H1 (cell line): ENCODE results near the gene USP53. TPM values are rescaled to one million over a fixed set of nuclear protein-coding genes. Genes with fewer than 3 reads are reported as not detected.

Experiments
- CTCF ChIA-PET: fragments of 300-600 bp; sonication (Branson Sonifier 250); formaldehyde crosslinking; loops from one replicate; lab custom pipeline; 2021; ENCODE audit not compliant: partially characterized antibody; lab: Charles Lee
- POLR2A ChIA-PET: fragments of 300-600 bp; sonication (Branson Sonifier 250); formaldehyde crosslinking; loops from one replicate; lab custom pipeline; 2021; ENCODE audit warnings: inconsistent platforms; ENCODE audit not compliant: partially characterized antibody; lab: Charles Lee
- DNase-seq, 2 experiments: peaks; one replicate each; pipeline versions ENCODE4 v3.0.0 to v3.0.0-alpha.2; 2010 to 2022; ENCODE audit warnings: low spot score in 2 of 2, low read depth in 1 of 2, mixed read lengths in 1 of 2
- FAIRE-seq: peaks from 2 replicates; lab custom pipeline; 2011; peaks lifted over from hg19 to GRCh38; lab: Jason Lieb, UNC
- H2AFZ ChIP-seq: 2 replicates; pipeline ENCODE4 v1.8.1; 2012; ENCODE audit warnings: low read length, inconsistent platforms
- H2AK5ac ChIP-seq: 2 replicates; pipeline ENCODE4 v1.6.1; 2013; ENCODE audit warnings: low read depth, low read length
- H2BK120ac ChIP-seq: replicated peaks from 2 replicates; pipeline ENCODE3; 2013; ENCODE audit warnings: low read depth, low read length, inconsistent platforms
- H2BK12ac ChIP-seq: 2 replicates; pipeline ENCODE4 v1.6.1; 2013; ENCODE audit warnings: low read depth, low read length
- H2BK15ac ChIP-seq: 2 replicates; pipeline ENCODE4 v1.6.1; 2013; ENCODE audit warnings: low read length
- H2BK20ac ChIP-seq: 2 replicates; pipeline ENCODE4 v1.6.1; 2013; ENCODE audit warnings: low read length
- H2BK5ac ChIP-seq: 2 replicates; pipeline ENCODE4 v1.6.1; 2013; ENCODE audit warnings: low read depth, low read length
- H3K14ac ChIP-seq: 2 replicates; pipeline ENCODE4 v1.6.1; 2013; ENCODE audit warnings: inconsistent platforms; ENCODE audit not compliant: insufficient read length
- H3K18ac ChIP-seq: 2 replicates; pipeline ENCODE4 v1.6.1; 2013; ENCODE audit warnings: low read length; ENCODE audit errors: extremely low read depth
- H3K23ac ChIP-seq: 2 replicates; pipeline ENCODE4 v1.6.1; 2013; ENCODE audit warnings: inconsistent platforms; ENCODE audit not compliant: insufficient read length
- H3K23me2 ChIP-seq: 2 replicates; pipeline ENCODE4 v1.6.1; 2013; ENCODE audit warnings: low read depth, low read length
- H3K27ac ChIP-seq: 2 replicates; pipeline ENCODE4 v1.6.1; 2011; ENCODE audit warnings: low read depth, low read length, inconsistent platforms
- H3K27me3 ChIP-seq, 4 experiments: replicated peaks in 1 of 4; 1 replicate in 1 of 4; 2 replicates in 3 of 4; pipeline versions ENCODE4 v1.6.1 to v1.8.1; 2011 to 2013; ENCODE audit warnings: low read length in 3 of 4, mild to moderate bottlenecking in 3 of 4, inconsistent platforms in 2 of 4, mixed read lengths in 2 of 4, moderate library complexity in 1 of 4; ENCODE audit not compliant: control insufficient read depth in 3 of 4, insufficient read depth in 3 of 4; ENCODE audit errors: extremely low read depth in 1 of 4
- H3K36me3 ChIP-seq, 4 experiments: 2 replicates each; pipeline versions ENCODE4 v1.6.1 to v1.8.1; 2011 to 2013; ENCODE audit warnings: mild to moderate bottlenecking in 4 of 4, low read length in 3 of 4, moderate library complexity in 2 of 4, control low read depth in 1 of 4, inconsistent platforms in 1 of 4; ENCODE audit not compliant: insufficient read depth in 4 of 4, control insufficient read depth in 2 of 4
- H3K4ac ChIP-seq: replicated peaks from 2 replicates; pipeline ENCODE3; 2013; ENCODE audit warnings: low read length, low read depth, mixed read lengths, inconsistent platforms; ENCODE audit not compliant: insufficient read length
- H3K4me1 ChIP-seq, 4 experiments: replicated peaks in 1 of 4; 1 replicate in 1 of 4; 2 replicates in 3 of 4; pipeline versions ENCODE4 v1.6.1 to v1.8.1; 2011 to 2013; ENCODE audit warnings: low read length in 3 of 4, inconsistent platforms in 2 of 4, mixed read lengths in 1 of 4; ENCODE audit not compliant: insufficient read depth in 4 of 4, control insufficient read depth in 3 of 4
- H3K4me2 ChIP-seq, 2 experiments: 2 replicates each; pipeline versions ENCODE4 v1.6.1 to v1.8.1; 2011 to 2013; ENCODE audit warnings: low read depth in 2 of 2, low read length in 2 of 2, control low read depth in 1 of 2, inconsistent platforms in 1 of 2, mild to moderate bottlenecking in 1 of 2; ENCODE audit not compliant: insufficient read depth in 1 of 2
- H3K4me3 ChIP-seq, 4 experiments: fragments of 200-600, 300-600 bp in 1 of 4; sonication (generic), shearing (Covaris generic), sonication (Bioruptor Twin) in 1 of 4; 2 replicates each; pipeline versions ENCODE4 v1.5.1 to v1.8.1; 2011 to 2016; ENCODE audit warnings: low read length in 4 of 4, low read depth in 3 of 4, control low read depth in 2 of 4, inconsistent platforms in 2 of 4, mild to moderate bottlenecking in 2 of 4, mixed read lengths in 1 of 4, moderate library complexity in 1 of 4; ENCODE audit not compliant: insufficient read depth in 2 of 4; ENCODE audit errors: extremely low read depth in 1 of 4
- H3K56ac ChIP-seq: replicated peaks from 2 replicates; pipeline ENCODE3; 2013; ENCODE audit warnings: low read depth, mild to moderate bottlenecking, mixed read lengths, low read length, inconsistent platforms; ENCODE audit not compliant: insufficient read length
- H3K79me1 ChIP-seq: 2 replicates; pipeline ENCODE4 v1.6.1; 2013; ENCODE audit warnings: low read depth, low read length, control low read depth
- H3K79me2 ChIP-seq, 2 experiments: 2 replicates each; pipeline versions ENCODE4 v1.6.1 to v1.8.1; 2012 to 2013; ENCODE audit warnings: low read length in 2 of 2, mild to moderate bottlenecking in 2 of 2, inconsistent platforms in 1 of 2; ENCODE audit not compliant: insufficient read depth in 2 of 2, control insufficient read depth in 1 of 2
- H3K9ac ChIP-seq, 4 experiments: replicated peaks in 1 of 4; 1 replicate in 1 of 4; 2 replicates in 3 of 4; pipeline versions ENCODE4 v1.6.1 to v1.8.1; 2011 to 2013; ENCODE audit warnings: low read depth in 3 of 4, low read length in 3 of 4, control low read depth in 2 of 4, mild to moderate bottlenecking in 2 of 4, moderate library complexity in 2 of 4, inconsistent platforms in 1 of 4; ENCODE audit errors: extremely low read depth in 1 of 4
- H3K9me3 ChIP-seq, 2 experiments: 2 replicates each; pipeline versions ENCODE4 v1.6.1 to v1.8.1; 2012 to 2013; ENCODE audit warnings: mild to moderate bottlenecking in 2 of 2, moderate library complexity in 2 of 2, control low read depth in 1 of 2, inconsistent platforms in 1 of 2, low read depth in 1 of 2, low read length in 1 of 2, mixed read lengths in 1 of 2; ENCODE audit not compliant: insufficient read depth in 2 of 2
- H4K20me1 ChIP-seq, 2 experiments: replicated peaks in 1 of 2; 2 replicates each; pipeline versions ENCODE3 to v1.8.1; 2011 to 2013; ENCODE audit warnings: inconsistent platforms in 2 of 2, low read length in 2 of 2, mild to moderate bottlenecking in 1 of 2; ENCODE audit not compliant: insufficient read depth in 2 of 2, control insufficient read depth in 1 of 2
- H4K5ac ChIP-seq: 2 replicates; pipeline ENCODE4 v1.6.1; 2013; ENCODE audit warnings: low read length, low read depth, mixed read lengths, inconsistent platforms; ENCODE audit not compliant: insufficient read length
- H4K8ac ChIP-seq: 2 replicates; pipeline ENCODE4 v1.8.0; 2013; ENCODE audit warnings: mild to moderate bottlenecking, moderate library complexity, low read length, inconsistent platforms; ENCODE audit not compliant: insufficient read depth; ENCODE audit errors: extremely low read depth
- H4K91ac ChIP-seq: replicated peaks from 2 replicates; pipeline ENCODE3; 2013; ENCODE audit warnings: low read length, mixed read lengths, inconsistent platforms; ENCODE audit not compliant: insufficient read length
- BCL11A ChIP-seq, 2 experiments: IDR thresholded peaks; one replicate each; pipeline ENCODE4 v1.6.1; 2011; ENCODE audit warnings: low read depth in 2 of 2, low read length in 2 of 2, mild to moderate bottlenecking in 2 of 2
- CTBP2 ChIP-seq: IDR thresholded peaks from 2 replicates; pipeline ENCODE4 v1.7.0; 2011; ENCODE audit warnings: borderline replicate concordance, mild to moderate bottlenecking, moderate library complexity, mixed read lengths, low read length; ENCODE audit not compliant: insufficient read depth, insufficient read length
- EZH2 ChIP-seq: fragments of 200-600 bp; sonication (generic); IDR thresholded peaks from 2 replicates; pipeline ENCODE4 v1.7.1; 2012; ENCODE audit warnings: low read depth, mild to moderate bottlenecking, moderate library complexity, low read length, inconsistent platforms; ENCODE audit not compliant: severe bottlenecking
- JUND ChIP-seq: IDR thresholded peaks from 2 replicates; pipeline ENCODE4 v1.6.1; 2011; ENCODE audit warnings: mild to moderate bottlenecking, improper control_type of control experiment, low read length
- KDM1A ChIP-seq: fragments of 200-600, 300-600 bp; sonication (generic); IDR thresholded peaks from 2 replicates; pipeline ENCODE4 v1.7.1; 2016; ENCODE audit warnings: mild to moderate bottlenecking, low read length, borderline replicate concordance
- MAFK ChIP-seq: IDR thresholded peaks from 2 replicates; pipeline ENCODE4 v1.6.1; 2012; ENCODE audit warnings: low read depth, mild to moderate bottlenecking, improper control_type of control experiment, low read length
- PHF8 ChIP-seq: fragments of 200-600 bp; sonication (generic); conservative IDR thresholded peaks from 2 replicates; pipeline ENCODE4 v1.7.1; 2012; ENCODE audit warnings: low read depth, mild to moderate bottlenecking, inconsistent platforms, low read length, moderate library complexity
- POU5F1 ChIP-seq: IDR thresholded peaks from 2 replicates; pipeline ENCODE4 v1.6.1; 2011; ENCODE audit warnings: low read depth, mild to moderate bottlenecking, low read length, moderate library complexity
- RFX5 ChIP-seq: IDR thresholded peaks from 2 replicates; pipeline ENCODE4 v1.6.1; 2011; ENCODE audit warnings: low read depth, low read length, improper control_type of control experiment, borderline replicate concordance
- RNF2 ChIP-seq: fragments of 200-900, 300-1000 bp; sonication (generic); IDR thresholded peaks from 2 replicates; pipeline ENCODE4 v1.7.1; 2016; ENCODE audit warnings: borderline replicate concordance, low read depth, mild to moderate bottlenecking, antibody characterized with exemption, low read length; ENCODE audit not compliant: poor library complexity, severe bottlenecking; ENCODE audit errors: missing control alignments
- SAP30 ChIP-seq: fragments of 300-600 bp; sonication (generic); IDR thresholded peaks from 2 replicates; pipeline ENCODE4 v1.7.1; 2012; ENCODE audit warnings: low read length, moderate library complexity, mild to moderate bottlenecking, inconsistent platforms; ENCODE audit not compliant: insufficient read depth, insufficient replicate concordance
- TAF1 ChIP-seq: IDR thresholded peaks from 2 replicates; pipeline ENCODE4 v1.6.1; 2011; ENCODE audit warnings: mild to moderate bottlenecking, low read depth, low read length
- TBP ChIP-seq: IDR thresholded peaks from 2 replicates; pipeline ENCODE4 v1.6.1; 2011; ENCODE audit warnings: low read depth, low read length, improper control_type of control experiment
- ZNF274 ChIP-seq: IDR thresholded peaks from 2 replicates; pipeline ENCODE4 v1.7.0; 2012; ENCODE audit warnings: low read length, borderline replicate concordance; ENCODE audit errors: extremely low read depth
- WGBS, 2 experiments: shearing (Covaris generic) in 1 of 2; methylation state at CpG; one replicate each; pipeline versions ENCODE4 v1.1.6 to v1.1.7; 2013 to 2015; ENCODE audit warnings: low lambda C conversion rate in 2 of 2, mixed read lengths in 2 of 2, inconsistent platforms in 1 of 2, low coverage in 1 of 2, missing lambda C conversion rate in 1 of 2; ENCODE audit not compliant: insufficient replicate concordance in 2 of 2, insufficient coverage in 1 of 2, insufficient read length in 1 of 2; ENCODE audit errors: extremely low coverage in 1 of 2, missing lambda C conversion rate in 1 of 2; 5-methylcytosine and 5-hydroxymethylcytosine counted together
- polyA plus RNA-seq, 7 experiments: library from polyadenylated mRNA; depleted of rRNA in 3 of 7; stranded (reverse) in 5 of 7; unstranded in 2 of 7; fragments of >200 nt in 5 of 7; fragments of 200-250 nt in 2 of 7; gene quantifications; 1 replicate in 5 of 7; 2 replicates in 1 of 7; 4 replicates in 1 of 7; pipeline versions ENCODE4 v1.2.1 to v1.2.3, GENCODE V29; 2011 to 2013; ENCODE audit warnings: missing spikeins in 2 of 7, mixed read lengths in 2 of 7
- total RNA-seq: library from RNA; stranded (reverse); fragmentation: NEBNext Ultra II Directional; extraction: Animal tissue kit (Norgen Biotek cat#: 25700); gene quantifications from 2 replicates; pipeline ENCODE4 v1.2.1, GENCODE V29; 2021

The USP53 gene
- total and polyA plus RNA-seq, 2 of the 8 experiments (the other 6 are each of a cell fraction or from before 2014, with no cell fraction given), result 2.9 to 14.9 TPM

DNA sequence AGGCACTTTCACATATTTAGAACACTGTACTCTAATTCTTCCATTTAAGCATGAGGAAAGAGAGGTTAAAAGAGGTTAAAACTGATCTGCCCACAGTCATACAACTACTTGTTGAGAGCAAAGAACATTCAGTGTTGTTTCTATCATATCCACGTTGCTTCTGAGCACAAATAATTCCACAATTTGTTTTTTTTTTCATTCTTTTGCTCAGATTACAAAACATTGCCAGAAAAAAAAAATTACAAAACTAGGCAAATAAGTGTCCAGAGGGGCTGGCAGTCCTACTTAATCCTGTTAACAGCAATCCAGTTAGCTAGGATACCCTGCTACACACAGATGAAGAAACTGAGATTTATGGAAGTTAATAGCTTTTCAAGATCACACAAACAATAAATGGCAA is 6.3 kb upstream of the USP53 start:
- H3K9ac ChIP-seq, result no peak overlapping the region
- no peak overlapping the region for H2BK12ac ChIP-seq
- no peaks in the 10 kb centered on the region; the same call in 1 of the 2 replicates for H3K23me2 ChIP-seq
- H3K27me3 ChIP-seq, result no peaks in the 10 kb centered on the region
- no peak overlapping the region for H3K4ac ChIP-seq
- H3K14ac ChIP-seq, result no peak overlapping the region
- ChIA-PET CTCF (no interaction called here), POLR2A (no interaction called here)
- DNase-seq (no peak), FAIRE-seq (no peak)
- H3K4me2 ChIP-seq, result no peak overlapping the region
- H3K23ac ChIP-seq, result no peak overlapping the region
- peaks cover 0 to 2% (median 0%) of the 10 kb centered on the region in 4 experiments; a peak in 2 of 7 replicates for H3K4me1 ChIP-seq
- H2AFZ ChIP-seq, result no peak overlapping the region
- no peaks in the 10 kb centered on the region for H4K20me1 ChIP-seq
- H2BK15ac ChIP-seq, result no peak overlapping the region
- no peak overlapping the region for H4K8ac ChIP-seq
- no peaks in the 10 kb centered on the region for H3K79me2 ChIP-seq
- H2BK120ac ChIP-seq, result no peak overlapping the region
- H3K9me3 ChIP-seq, result no peaks in the 10 kb centered on the region
- H3K4me3 ChIP-seq, result no peak overlapping the region
- H2AK5ac ChIP-seq, result no peak overlapping the region
- no peaks in the 10 kb centered on the region for H3K36me3 ChIP-seq
- H2BK20ac ChIP-seq, result no peak overlapping the region
- H3K27ac ChIP-seq, result no peak overlapping the region
- 67% methylated on average over 1 of the region's 1 CpG; no CpG with 5 or more reads in 1 of the 2 experiments for WGBS, 2 experiments
- TF ChIP-seq RFX5, result no peak
- TF ChIP-seq SAP30, result no peak
- TF ChIP-seq EZH2, result no peak
- TF ChIP-seq RNF2, result no peak
- TF ChIP-seq CTBP2, result no peak
- no peak for TF ChIP-seq BCL11A (IDR thresholded peaks at IDR 0.05; ENCODE audit: low read depth in 2 of 2, low read length in 2 of 2)
- no peak for TF ChIP-seq JUND
- no peak for TF ChIP-seq MAFK
- no peak for TF ChIP-seq TBP
- TF ChIP-seq POU5F1, result no peak
- TF ChIP-seq ZNF274, result no peak
- TF ChIP-seq KDM1A, result no peak
- no peak for TF ChIP-seq TAF1
- TF ChIP-seq PHF8, result no peak
- no peaks in the 10 kb centered on the region for H3K79me1 ChIP-seq
- no peak overlapping the region for H4K5ac ChIP-seq
- H4K91ac ChIP-seq, result no peak overlapping the region
- H3K18ac ChIP-seq, result no peak overlapping the region
- no peak overlapping the region for H2BK5ac ChIP-seq
- no peak overlapping the region for H3K56ac ChIP-seq
